ENCODE data around the gene PTBP3. TPM values are rescaled to one million over a fixed set of nuclear protein-coding genes. Genes with fewer than 3 reads are reported as not detected.

PTBP3 gene, protein sequence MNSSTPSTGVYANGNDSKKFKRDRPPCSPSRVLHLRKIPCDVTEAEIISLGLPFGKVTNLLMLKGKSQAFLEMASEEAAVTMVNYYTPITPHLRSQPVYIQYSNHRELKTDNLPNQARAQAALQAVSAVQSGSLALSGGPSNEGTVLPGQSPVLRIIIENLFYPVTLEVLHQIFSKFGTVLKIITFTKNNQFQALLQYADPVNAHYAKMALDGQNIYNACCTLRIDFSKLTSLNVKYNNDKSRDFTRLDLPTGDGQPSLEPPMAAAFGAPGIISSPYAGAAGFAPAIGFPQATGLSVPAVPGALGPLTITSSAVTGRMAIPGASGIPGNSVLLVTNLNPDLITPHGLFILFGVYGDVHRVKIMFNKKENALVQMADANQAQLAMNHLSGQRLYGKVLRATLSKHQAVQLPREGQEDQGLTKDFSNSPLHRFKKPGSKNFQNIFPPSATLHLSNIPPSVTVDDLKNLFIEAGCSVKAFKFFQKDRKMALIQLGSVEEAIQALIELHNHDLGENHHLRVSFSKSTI
- polyA plus RNA-seq, result 40.8 TPM
- long read RNA-seq, donor 1, full-length matches to known transcripts, result 2 of 8 reads
- long read RNA-seq, donor 1, partial matches to known transcripts, result 6 of 8 reads
- long read RNA-seq, donor 1, other reads (novel, unspliced or antisense), result 0 of 8 reads
- long read RNA-seq, donor 2, result 0 reads
- long read RNA-seq, donor 3, result 0 reads
- long read RNA-seq, donor 4, result 0 reads
- long read RNA-seq, donor 5, full-length matches to known transcripts, result 5 of 5 reads
- long read RNA-seq, donor 5, partial matches to known transcripts, result 0 of 5 reads
- long read RNA-seq, donor 5, other reads (novel, unspliced or antisense), result 0 of 5 reads
- long read RNA-seq, donor 6, partial matches to known transcripts, result 5 of 5 reads
- long read RNA-seq, donor 6, other reads (novel, unspliced or antisense), result 0 of 5 reads
- long read RNA-seq, donor 7, result 0 reads
- long read RNA-seq, donor 8, full-length matches to known transcripts, result 1 of 6 reads
- long read RNA-seq, donor 8, partial matches to known transcripts, result 5 of 6 reads
- long read RNA-seq, donor 8, other reads (novel, unspliced or antisense), result 0 of 6 reads
- long read RNA-seq, donor 9, full-length matches to known transcripts, result 2 of 2 reads
- long read RNA-seq, donor 9, partial matches to known transcripts, result 0 of 2 reads
- long read RNA-seq, donor 9, other reads (novel, unspliced or antisense), result 0 of 2 reads
- long read RNA-seq, donor 10, full-length matches to known transcripts, result 3 of 11 reads
- long read RNA-seq, donor 10, partial matches to known transcripts, result 8 of 11 reads
- long read RNA-seq, donor 10, other reads (novel, unspliced or antisense), result 0 of 11 reads
- long read RNA-seq, donor 11, full-length matches to known transcripts, result 3 of 3 reads
- long read RNA-seq, donor 11, partial matches to known transcripts, result 0 of 3 reads
- long read RNA-seq, donor 11, other reads (novel, unspliced or antisense), result 0 of 3 reads

DNA sequence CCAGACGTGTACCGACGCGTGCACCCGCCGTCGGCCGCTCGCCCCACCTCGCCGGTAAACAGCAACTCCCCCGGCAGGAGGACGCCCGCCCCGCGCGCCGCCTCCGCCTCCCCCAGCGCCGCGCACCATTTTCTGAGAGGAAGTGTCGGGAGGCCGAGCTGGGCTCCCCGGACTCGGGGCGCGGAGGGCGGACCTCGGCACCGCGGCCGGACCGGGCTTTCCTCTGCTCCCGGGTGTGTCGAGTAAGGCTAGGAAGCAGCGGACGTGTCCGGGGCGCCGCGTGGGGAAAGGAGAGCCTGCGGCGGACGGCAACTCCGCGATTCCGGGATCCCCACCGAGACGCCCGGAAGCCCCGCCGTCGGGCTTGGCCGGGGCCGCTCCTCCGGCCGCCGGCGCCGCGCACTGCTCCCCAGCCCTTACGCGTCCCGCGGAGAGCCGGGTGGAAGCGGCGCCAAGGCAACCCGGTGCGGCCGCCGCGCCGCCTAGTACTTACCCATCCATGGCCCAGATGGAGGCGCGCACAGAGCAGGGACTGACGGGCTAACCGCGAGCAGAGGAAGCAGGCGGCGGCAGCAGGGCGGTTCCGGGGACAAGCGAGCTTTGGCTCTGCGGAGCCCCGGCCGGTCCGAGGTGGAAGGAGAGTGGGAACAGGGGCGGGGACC, at the start of gene PTBP3:
Gene PTBP3, minus strand, starts transcription at position 643 of the 662 bp plus-strand sequence. CDS start 35,754 bp downstream, outside the sequence.
- peaks cover 13% of the 10 kb centered on the region for H3K4me1 ChIP-seq (ENCODE audit: control insufficient read depth, insufficient read depth, low read length)
- peak within 1 kb of the TSS; percentile 100 for H3K27ac ChIP-seq (ENCODE audit: low read length)
- peak within 1 kb of the TSS; percentile 82 for H3K4me3 ChIP-seq (ENCODE audit: low read length)
- DNase-seq, result peak; percentile 68 to 90
- no peaks in the 10 kb centered on the region for H3K27me3 ChIP-seq (ENCODE audit: control insufficient read depth, insufficient read depth, low read length)
- no peaks in the 10 kb centered on the region for H3K36me3 ChIP-seq (ENCODE audit: control insufficient read depth, insufficient read depth, low read length)
- WGBS (ENCODE audit: insufficient coverage, low lambda C conversion rate), result no CpG with 5 or more reads among the region's 90 CpGs
- H3K9me3 ChIP-seq (ENCODE audit: control insufficient read depth, low read depth, low read length), result no peaks in the 10 kb centered on the region

DNA sequence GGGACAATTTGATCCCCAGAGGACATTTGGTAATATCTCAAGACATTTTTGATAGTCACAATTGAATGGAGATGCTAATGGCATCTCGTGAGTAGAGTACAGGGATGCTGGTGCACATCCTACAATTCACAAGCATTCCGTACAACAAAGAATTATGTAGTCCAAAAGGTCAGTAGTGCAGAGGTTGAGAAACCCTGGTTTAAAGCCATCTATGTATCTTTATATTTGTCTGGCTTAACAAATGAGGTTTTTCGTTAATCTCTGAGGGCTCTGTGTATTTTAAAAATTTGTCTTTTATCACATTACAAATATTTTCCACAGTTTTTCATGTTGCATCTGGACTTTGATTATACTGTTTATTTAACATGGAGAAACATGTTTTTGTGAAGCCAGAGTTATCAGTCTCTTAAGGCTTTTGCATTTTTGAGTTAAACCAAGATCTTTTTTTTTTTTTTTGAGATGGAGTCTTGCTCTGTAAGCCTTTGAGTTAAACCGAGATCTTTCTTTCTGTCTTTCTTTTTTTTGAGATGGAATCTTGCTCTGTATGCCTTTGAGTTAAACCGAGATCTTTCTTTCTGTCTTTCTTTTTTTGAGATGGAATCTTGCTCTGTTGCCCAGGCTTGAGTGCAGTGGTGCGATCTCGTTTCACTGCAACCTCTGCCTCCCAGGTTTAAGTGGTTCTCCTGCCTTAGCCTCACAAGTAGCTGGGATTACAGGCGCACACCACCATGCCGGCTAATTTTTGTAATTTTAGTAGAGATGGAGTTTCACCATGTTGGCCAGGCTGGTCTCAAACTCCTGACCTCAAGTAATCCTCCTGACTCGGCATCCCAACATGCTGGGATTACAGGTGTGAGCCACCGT, 49.3 kb upstream of the PTBP3 start:
- no peak overlapping the region for H3K4me3 ChIP-seq (ENCODE audit: low read length)
- H3K9me3 ChIP-seq (ENCODE audit: control insufficient read depth, low read depth, low read length), result no peaks in the 10 kb centered on the region
- peak in 1 of 2 donors; percentile 36 for DNase-seq
- no peaks in the 10 kb centered on the region for H3K27me3 ChIP-seq (ENCODE audit: control insufficient read depth, insufficient read depth, low read length)
- H3K36me3 ChIP-seq (ENCODE audit: control insufficient read depth, insufficient read depth, low read length), result peaks cover 4% of the 10 kb centered on the region
- H3K27ac ChIP-seq (ENCODE audit: low read length), result no peak overlapping the region
- peaks cover 4% of the 10 kb centered on the region for H3K4me1 ChIP-seq (ENCODE audit: control insufficient read depth, insufficient read depth, low read length)
- WGBS (ENCODE audit: insufficient coverage, low lambda C conversion rate), result 72% methylated on average over 3 of the region's 11 CpGs

DNA sequence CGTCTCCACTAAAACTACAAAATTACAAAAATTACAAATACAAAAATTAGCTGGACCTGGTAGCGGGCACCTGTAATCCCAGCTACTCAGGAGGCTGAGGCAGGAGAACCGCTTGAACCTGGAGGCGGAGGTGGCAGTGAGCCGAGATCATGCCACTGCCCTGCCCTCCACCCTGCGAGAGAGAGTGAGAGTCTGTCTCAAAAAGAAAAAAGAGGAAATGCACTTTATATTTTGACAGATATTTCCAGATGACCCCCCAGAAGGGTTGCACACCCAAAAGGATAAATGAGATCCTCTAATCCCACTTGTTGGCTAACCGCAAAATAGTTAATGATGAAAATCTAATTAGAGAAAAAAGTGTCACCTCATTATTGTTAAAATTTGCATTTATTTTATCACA, 48.6 kb upstream of the PTBP3 start:
- H3K4me3 ChIP-seq (ENCODE audit: low read length), result no peak overlapping the region
- no peaks in the 10 kb centered on the region for H3K9me3 ChIP-seq (ENCODE audit: control insufficient read depth, low read depth, low read length)
- H3K27ac ChIP-seq (ENCODE audit: low read length), result no peak overlapping the region
- no peaks in the 10 kb centered on the region for H3K27me3 ChIP-seq (ENCODE audit: control insufficient read depth, insufficient read depth, low read length)
- H3K4me1 ChIP-seq (ENCODE audit: control insufficient read depth, insufficient read depth, low read length), result peaks cover 7% of the 10 kb centered on the region
- H3K36me3 ChIP-seq (ENCODE audit: control insufficient read depth, insufficient read depth, low read length), result no peaks in the 10 kb centered on the region
- DNase-seq, result no peak
- 100% methylated on average over 1 of the region's 7 CpGs for WGBS (ENCODE audit: insufficient coverage, low lambda C conversion rate)

DNA sequence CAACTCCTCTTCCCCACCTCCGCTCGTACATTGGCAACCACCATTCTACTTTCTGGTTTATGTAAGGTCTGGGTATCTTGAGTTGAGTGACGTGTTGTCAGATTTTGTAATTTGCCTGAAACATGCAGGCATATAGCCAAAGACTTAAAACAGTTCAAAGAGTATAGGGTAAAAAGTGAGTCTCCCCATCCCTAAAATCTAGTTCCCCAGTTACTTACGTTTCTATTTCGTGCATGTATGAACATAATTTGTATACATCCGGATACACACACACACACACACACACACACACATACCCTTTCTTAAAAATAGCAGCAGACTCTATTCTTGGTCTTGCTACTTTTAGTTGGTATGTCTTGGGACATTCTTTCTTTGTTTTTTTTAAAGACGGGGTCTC, 47.4 kb upstream of the PTBP3 start:
- WGBS (ENCODE audit: insufficient coverage, low lambda C conversion rate), result no CpG with 5 or more reads among the region's 7 CpGs
- H3K27ac ChIP-seq (ENCODE audit: low read length), result peak overlapping the region; percentile 86
- H3K4me1 ChIP-seq (ENCODE audit: control insufficient read depth, insufficient read depth, low read length), result peaks cover 13% of the 10 kb centered on the region
- peak in 1 of 2 donors; percentile 46 for DNase-seq
- peak overlapping the region; percentile 78 for H3K4me3 ChIP-seq (ENCODE audit: low read length)
- H3K9me3 ChIP-seq (ENCODE audit: control insufficient read depth, low read depth, low read length), result no peaks in the 10 kb centered on the region
- no peaks in the 10 kb centered on the region for H3K27me3 ChIP-seq (ENCODE audit: control insufficient read depth, insufficient read depth, low read length)
- no peaks in the 10 kb centered on the region for H3K36me3 ChIP-seq (ENCODE audit: control insufficient read depth, insufficient read depth, low read length)

DNA sequence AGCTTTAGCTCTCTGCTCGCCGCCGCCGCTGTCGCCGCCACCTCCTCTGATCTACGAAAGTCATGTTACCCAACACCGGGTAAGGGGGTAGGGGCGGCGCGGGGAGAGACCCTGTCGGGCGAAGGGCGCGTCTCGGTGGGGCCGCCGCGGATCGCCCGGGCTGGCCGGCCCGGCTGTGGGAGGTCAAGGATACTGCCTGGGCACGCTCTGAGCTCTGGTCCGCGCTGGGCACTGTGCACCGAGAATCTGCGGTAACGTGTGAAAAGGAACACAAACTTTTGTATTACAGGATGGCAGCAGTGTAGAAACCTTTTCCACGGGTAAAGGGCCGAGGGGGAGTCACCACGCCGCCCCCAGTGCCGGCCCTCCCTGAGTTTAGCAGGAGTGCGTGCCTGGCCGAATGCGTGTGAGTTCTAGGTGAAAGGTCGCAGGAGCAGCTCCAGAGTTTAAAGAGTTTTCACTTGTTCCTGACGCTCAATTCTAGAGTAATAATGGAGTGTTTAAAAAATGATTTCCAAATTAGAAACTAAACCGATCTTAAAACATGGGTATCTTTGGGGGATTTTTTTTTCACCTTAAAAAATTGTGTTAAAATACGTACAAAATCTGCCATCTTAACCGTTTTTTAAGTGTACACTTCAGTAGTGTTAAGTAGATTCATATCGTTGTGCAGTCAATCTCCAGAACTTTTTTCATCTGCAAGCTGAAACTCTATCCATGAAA, 46.8 kb upstream of the PTBP3 start, which contains the start of gene HSDL2:
Gene HSDL2, plus strand, starts transcription at position 7 of the 723 bp plus-strand sequence. Its CDS starts 56 bp downstream, at position 63.
- peaks cover 13% of the 10 kb centered on the region for H3K4me1 ChIP-seq (ENCODE audit: control insufficient read depth, insufficient read depth, low read length)
- H3K4me3 ChIP-seq (ENCODE audit: low read length), result peak within 1 kb of the TSS; percentile 78
- no CpG with 5 or more reads among the region's 43 CpGs for WGBS (ENCODE audit: insufficient coverage, low lambda C conversion rate)
- no peaks in the 10 kb centered on the region for H3K27me3 ChIP-seq (ENCODE audit: control insufficient read depth, insufficient read depth, low read length)
- peak in 1 of 2 donors; percentile 33 for DNase-seq
- peak within 1 kb of the TSS; percentile 94 for H3K27ac ChIP-seq (ENCODE audit: low read length)
- H3K9me3 ChIP-seq (ENCODE audit: control insufficient read depth, low read depth, low read length), result no peaks in the 10 kb centered on the region
- no peaks in the 10 kb centered on the region for H3K36me3 ChIP-seq (ENCODE audit: control insufficient read depth, insufficient read depth, low read length)

DNA sequence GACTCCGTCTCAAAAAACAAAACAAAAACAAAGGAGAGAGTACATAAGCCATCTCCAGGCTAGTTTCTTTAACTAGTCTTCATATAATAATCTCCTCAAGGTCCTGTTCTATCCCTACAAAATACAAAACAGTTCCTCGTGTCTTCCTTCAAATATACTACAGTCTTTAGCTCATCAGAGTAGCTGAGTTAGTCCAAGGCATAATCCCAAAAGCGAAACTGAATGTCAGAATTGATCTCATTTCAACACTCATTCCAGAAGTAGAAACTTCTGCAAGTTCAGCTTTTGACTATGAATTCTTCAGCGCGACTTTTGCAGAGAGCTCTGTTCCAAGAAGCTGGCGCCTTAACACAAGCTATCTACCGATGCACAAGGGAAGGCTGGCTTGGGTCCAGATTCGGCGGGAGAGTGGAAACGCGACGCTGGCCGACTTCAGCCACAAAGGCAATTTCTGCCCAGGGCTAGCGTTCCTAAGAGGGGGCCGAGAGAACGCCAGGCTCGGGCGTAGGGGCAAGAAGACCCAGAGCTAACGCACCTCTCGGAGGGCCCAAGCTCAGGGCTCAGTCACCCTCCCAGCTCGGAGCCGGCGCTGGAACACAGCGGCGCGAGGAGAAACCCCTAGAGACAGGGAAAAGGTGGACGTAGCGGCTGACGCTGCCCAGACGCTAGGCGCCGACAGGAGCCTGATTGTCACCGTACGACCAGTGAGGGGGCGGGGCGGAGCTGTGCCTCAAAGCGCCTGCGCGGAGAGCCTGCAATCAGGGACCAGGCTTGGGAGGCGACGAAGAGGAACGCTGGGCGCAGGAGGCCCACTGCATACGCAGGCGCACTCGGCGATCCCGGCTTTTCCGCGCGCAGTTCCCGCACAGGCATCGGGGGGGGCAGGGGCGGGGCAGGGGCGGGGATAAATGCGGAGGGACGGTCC, 46.0 kb upstream of the PTBP3 start:
- Histone ChIP-seq H3K9me3 (ENCODE audit: control insufficient read depth, low read depth, low read length) (no peaks in the 10 kb centered on the region), H3K4me1 (ENCODE audit: control insufficient read depth, insufficient read depth, low read length) (peaks cover 13% of the 10 kb centered on the region)

DNA sequence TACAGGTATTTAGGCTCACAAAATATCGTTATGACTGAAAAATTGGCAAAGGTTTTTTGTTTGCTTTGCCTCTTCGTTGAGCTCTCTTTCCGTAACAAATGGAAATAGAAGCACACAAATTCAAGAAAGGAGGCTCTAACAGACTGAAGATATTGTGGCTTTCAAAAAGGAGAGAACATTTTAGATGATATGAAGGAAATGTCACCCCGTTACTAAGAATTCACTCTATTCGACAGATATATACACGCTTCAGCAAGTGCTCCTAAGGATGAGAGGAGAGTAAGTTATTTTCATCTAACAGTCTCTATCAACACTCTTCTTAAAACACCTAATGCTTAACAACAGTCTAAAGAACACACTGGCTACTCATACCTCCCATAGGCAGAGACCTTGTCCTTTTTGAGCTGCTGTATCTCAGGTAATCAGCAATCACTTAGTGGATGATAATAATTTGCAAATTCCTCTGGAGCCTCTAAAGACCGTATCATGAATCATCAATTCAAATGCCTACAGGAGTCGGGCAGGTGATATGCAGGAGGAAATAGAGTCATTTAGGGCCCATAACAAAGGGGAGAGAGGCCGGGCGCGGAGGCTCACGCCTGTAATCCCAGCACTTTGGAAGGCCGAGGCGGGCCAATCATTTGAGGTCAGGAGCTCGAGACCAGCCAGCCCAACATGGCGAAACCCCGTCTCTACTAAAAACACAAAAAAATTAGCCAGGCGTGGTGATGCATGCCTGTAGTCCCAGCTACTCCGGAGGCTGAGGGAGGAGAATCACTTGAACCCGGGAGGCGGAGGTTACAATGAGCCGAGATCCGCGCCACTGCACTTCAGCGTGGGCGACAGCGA, 45.1 kb upstream of the PTBP3 start:
- Histone ChIP-seq H3K27me3 (ENCODE audit: control insufficient read depth, insufficient read depth, low read length) (no peaks in the 10 kb centered on the region), H3K4me3 (ENCODE audit: low read length) (peak overlapping the region; percentile 78), H3K9me3 (ENCODE audit: control insufficient read depth, low read depth, low read length) (no peaks in the 10 kb centered on the region), H3K36me3 (ENCODE audit: control insufficient read depth, insufficient read depth, low read length) (no peaks in the 10 kb centered on the region), H3K4me1 (ENCODE audit: control insufficient read depth, insufficient read depth, low read length) (peaks cover 13% of the 10 kb centered on the region), H3K27ac (ENCODE audit: low read length) (peak overlapping the region; percentile 94)
- 43% methylated on average over 6 of the region's 27 CpGs for WGBS (ENCODE audit: insufficient coverage, low lambda C conversion rate)
- peak in 1 of 2 donors; percentile 42 for DNase-seq

More for the DNA sequence above, 46.0 kb upstream of the PTBP3 start:
- Histone ChIP-seq H3K36me3 (ENCODE audit: control insufficient read depth, insufficient read depth, low read length) (no peaks in the 10 kb centered on the region), H3K27me3 (ENCODE audit: control insufficient read depth, insufficient read depth, low read length) (no peaks in the 10 kb centered on the region), H3K4me3 (ENCODE audit: low read length) (peak overlapping the region; percentile 78), H3K27ac (ENCODE audit: low read length) (peak overlapping the region; percentile 94)
- WGBS (ENCODE audit: insufficient coverage, low lambda C conversion rate), result 0% methylated on average over 1 of the region's 57 CpGs
- DNase-seq, result peak; percentile 99
